HepG2 (cell line): Measurements from ENCODE around the gene FHIT. TPM values are rescaled to one million over a fixed set of nuclear protein-coding genes. Genes with fewer than 3 reads are reported as not detected.

ENCODE experiments used
- ATAC-seq: fragments of 200-7000 bp; cut with Tn5 transposase; 3 replicates; pipeline ENCODE4 v1.9.1; 2020; ENCODE audit warnings: mild to moderate bottlenecking, moderate library complexity
- BruUV-seq: library from RNA; stranded (reverse); fragments of 400-500 nt; replicated peaks from 2 replicates; lab custom pipeline; 2021; lab: Mats Ljungman, UMichigan
- CTCF ChIA-PET: fragments of 300-600 bp; formaldehyde crosslinking; extraction: SDS; loops from one replicate; lab custom pipeline; 2021; ENCODE audit warnings: low total read pairs, inconsistent platforms, low intra/inter-chr PET ratio; lab: Yijun Ruan, JAX
- POLR2A ChIA-PET: fragments of 350-600 bp; sonication (Branson Sonifier 250); formaldehyde crosslinking; loops from one replicate; lab custom pipeline; 2020; ENCODE audit warnings: antibody characterized with exemption, inconsistent platforms; lab: Yijun Ruan, JAX
- DNase-seq: peaks from one replicate; pipeline ENCODE4 v3.0.0-alpha.2; 2015; ENCODE audit warnings: low spot score
- FAIRE-seq: peaks from 3 replicates; lab custom pipeline; 2011; peaks lifted over from hg19 to GRCh38; lab: Jason Lieb, UNC
- H2AFZ ChIP-seq: one replicate; pipeline ENCODE4 v1.6.1; 2011; ENCODE audit warnings: low read length, inconsistent platforms
- H3K27ac ChIP-seq: fragments of 300-600 bp; 3 replicates; pipeline ENCODE4 v1.8.0; 2011; ENCODE audit warnings: mixed run types, mild to moderate bottlenecking, mixed read lengths, low read length, inconsistent platforms; ENCODE audit not compliant: insufficient read depth; ENCODE audit errors: extremely low read length
- H3K27me3 ChIP-seq, 2 experiments: fragments of 200-600 bp in 1 of 2; 2 replicates in 1 of 2; 3 replicates in 1 of 2; pipeline versions ENCODE4 v1.6.0 to v1.8.0; 2011; ENCODE audit warnings: low read length in 2 of 2, mild to moderate bottlenecking in 2 of 2, moderate library complexity in 2 of 2, inconsistent platforms in 1 of 2; ENCODE audit not compliant: insufficient read depth in 2 of 2, control insufficient read depth in 1 of 2
- H3K36me3 ChIP-seq, 2 experiments: fragments of 200-600 bp in 1 of 2; replicated peaks in 1 of 2; 2 replicates in 1 of 2; 3 replicates in 1 of 2; pipeline versions ENCODE4 v1.5.1 to v1.8.0; 2011; ENCODE audit warnings: low read length in 2 of 2, inconsistent platforms in 1 of 2; ENCODE audit not compliant: insufficient read depth in 2 of 2, control insufficient read depth in 1 of 2
- H3K4me1 ChIP-seq: 2 replicates; pipeline ENCODE4 v1.5.1; 2012; ENCODE audit warnings: low read length, inconsistent platforms; ENCODE audit not compliant: insufficient read depth
- H3K4me2 ChIP-seq: 2 replicates; pipeline ENCODE4 v1.6.0; 2011; ENCODE audit warnings: low read depth, low read length, inconsistent platforms
- H3K4me3 ChIP-seq, 3 experiments: fragments of 200-600 bp in 1 of 3; sonication (generic), shearing (Covaris generic) in 1 of 3; replicated peaks in 1 of 3; 2 replicates each; pipeline ENCODE4 v1.5.1; 2011 to 2016; ENCODE audit warnings: low read length in 3 of 3, inconsistent platforms in 2 of 3, low read depth in 2 of 3, mild to moderate bottlenecking in 2 of 3, control low read depth in 1 of 3, mixed read lengths in 1 of 3; ENCODE audit not compliant: insufficient read depth in 1 of 3
- H3K79me2 ChIP-seq: one replicate; pipeline ENCODE4 v1.6.1; 2011; ENCODE audit warnings: low read length, inconsistent platforms; ENCODE audit not compliant: insufficient read depth
- H3K9ac ChIP-seq: 2 replicates; pipeline ENCODE4 v1.6.0; 2011; ENCODE audit warnings: mild to moderate bottlenecking, low read depth, low read length, inconsistent platforms; ENCODE audit not compliant: insufficient read depth
- H3K9me3 ChIP-seq: 2 replicates; pipeline ENCODE4 v1.5.1; 2012; ENCODE audit warnings: mild to moderate bottlenecking, low read length
- H4K20me1 ChIP-seq: 2 replicates; pipeline ENCODE4 v1.6.0; 2011; ENCODE audit warnings: inconsistent platforms, mild to moderate bottlenecking, low read length, moderate library complexity; ENCODE audit not compliant: insufficient read depth
- ATF1 ChIP-seq: IDR thresholded peaks from 2 replicates; pipeline ENCODE4 v1.6.1; 2016; ENCODE audit warnings: mild to moderate bottlenecking, control low read depth
- FOXP1 ChIP-seq, 2 experiments: fragments of 450-650 bp in 1 of 2; IDR thresholded peaks; 2 replicates each; pipeline ENCODE4 v1.6.1; 2017 to 2018; ENCODE audit warnings: antibody characterized with exemption in 1 of 2
- JUN ChIP-seq: sonication (generic); formaldehyde crosslinking; IDR thresholded peaks from 2 replicates; pipeline ENCODE4 v1.4.0; 2020; ENCODE audit warnings: mild to moderate bottlenecking, missing genetic modification reagents
- MAF1 ChIP-seq: sonication (generic); formaldehyde crosslinking; IDR thresholded peaks from 2 replicates; pipeline ENCODE4 v1.5.0; 2020; ENCODE audit warnings: missing genetic modification reagents, borderline replicate concordance
- MBNL3 ChIP-seq: fragments of 250-450 bp; sonication (Bioruptor Pico); conservative IDR thresholded peaks from 2 replicates; pipeline ENCODE4 v1.8.0; 2022; ENCODE audit warnings: mild to moderate bottlenecking, inconsistent platforms
- NFE2L1 ChIP-seq: sonication (generic); formaldehyde crosslinking; IDR thresholded peaks from 2 replicates; pipeline ENCODE4 v1.4.0; 2020; ENCODE audit warnings: missing genetic modification reagents, mild to moderate bottlenecking, borderline replicate concordance
- PBX3 ChIP-seq: sonication (generic); formaldehyde crosslinking; IDR thresholded peaks from 2 replicates; pipeline ENCODE4 v1.8.1; 2023; ENCODE audit warnings: missing genetic modification reagents, inconsistent platforms, borderline replicate concordance
- POGK ChIP-seq: sonication (generic); formaldehyde crosslinking; conservative IDR thresholded peaks from 2 replicates; pipeline ENCODE4 v1.8.0; 2022; ENCODE audit warnings: mild to moderate bottlenecking, moderate library complexity, missing genetic modification reagents
- SIN3A ChIP-seq: IDR thresholded peaks from 2 replicates; pipeline ENCODE4 v1.6.1; 2011; ENCODE audit warnings: low read depth, mild to moderate bottlenecking, control low read depth, low read length, borderline replicate concordance
- SIX4 ChIP-seq: sonication (generic); formaldehyde crosslinking; IDR thresholded peaks from 2 replicates; pipeline ENCODE4 v1.4.0; 2020; ENCODE audit warnings: missing genetic modification reagents
- SMARCE1 ChIP-seq: fragments of 450-650 bp; IDR thresholded peaks from 2 replicates; pipeline ENCODE4 v1.6.1; 2017; ENCODE audit warnings: borderline replicate concordance
- SNAPC2 ChIP-seq: sonication (generic); formaldehyde crosslinking; IDR thresholded peaks from 2 replicates; pipeline ENCODE4 v1.8.1; 2022; ENCODE audit warnings: mild to moderate bottlenecking, missing genetic modification reagents
- SUZ12 ChIP-seq: fragments of 150-350 bp; IDR thresholded peaks from 2 replicates; pipeline ENCODE4 v1.6.1; 2014; ENCODE audit warnings: low read depth, low read length
- ZC3H4 ChIP-seq: sonication (generic); formaldehyde crosslinking; IDR thresholded peaks from 2 replicates; pipeline ENCODE4 v1.4.0; 2020; ENCODE audit warnings: missing genetic modification reagents, borderline replicate concordance
- ZNF12 ChIP-seq: sonication (generic); formaldehyde crosslinking; IDR thresholded peaks from 2 replicates; pipeline ENCODE4 v1.5.0; 2020; ENCODE audit warnings: missing genetic modification reagents
- ZNF326 ChIP-seq: sonication (generic); formaldehyde crosslinking; IDR thresholded peaks from 2 replicates; pipeline ENCODE4 v1.4.0; 2020; ENCODE audit warnings: missing genetic modification reagents, borderline replicate concordance
- ZNF546 ChIP-seq: sonication (generic); formaldehyde crosslinking; conservative IDR thresholded peaks from 2 replicates; pipeline ENCODE4 v1.8.1; 2023; ENCODE audit warnings: mild to moderate bottlenecking, missing genetic modification reagents
- ZNF597 ChIP-seq: sonication (generic); formaldehyde crosslinking; IDR thresholded peaks from 2 replicates; pipeline ENCODE4 v1.5.0; 2020; ENCODE audit warnings: missing genetic modification reagents
- ZNF782 ChIP-seq: sonication (generic); formaldehyde crosslinking; IDR thresholded peaks from 2 replicates; pipeline ENCODE4 v1.4.0; 2020; ENCODE audit warnings: missing genetic modification reagents, mild to moderate bottlenecking, borderline replicate concordance
- ZNF878 ChIP-seq: sonication (generic); formaldehyde crosslinking; IDR thresholded peaks from 2 replicates; pipeline ENCODE4 v1.8.1; 2023; ENCODE audit warnings: mild to moderate bottlenecking, missing genetic modification reagents, moderate library complexity
- WGBS: methylation state at CpG from one replicate; pipeline ENCODE4 v1.1.6; 2017; ENCODE audit warnings: low lambda C conversion rate; 5-methylcytosine and 5-hydroxymethylcytosine counted together
- in situ Hi-C: cut with HindIII; loops from 2 replicates; pipeline ENCODE4 v1.10.0; 2017; ENCODE audit warnings: low pct_unique_long_range_greater_than_20kb; ENCODE audit not compliant: extremely low pct_ligation_motif_present
- intact Hi-C: fragments of 100-400 bp; cut with micrococcal nuclease; formaldehyde crosslinking; loops from one replicate; pipeline ENCODE4 v1.10.0; 2022; ENCODE audit not compliant: unreplicated experiment
- polyA plus RNA-seq, 8 experiments: library from polyadenylated mRNA; depleted of rRNA in 3 of 8; stranded (reverse) in 7 of 8; unstranded in 1 of 8; fragments of >200 nt; fragmentation: Illumina TruSeq in 4 of 8; extraction: Trizol in 4 of 8; gene quantifications; 2 replicates each; pipeline versions ENCODE4 v1.2.1 to v1.2.3, GENCODE V29; 2011 to 2016; ENCODE audit warnings: low read depth in 4 of 8, missing spikeins in 1 of 8, mixed read lengths in 1 of 8; ENCODE audit not compliant: insufficient read depth in 1 of 8
- total RNA-seq, 5 experiments: library from RNA; depleted of rRNA; stranded (reverse); fragments of >200 nt; fragmentation: Illumina TruSeq; extraction: Trizol; gene quantifications; 2 replicates each; pipeline ENCODE4 v1.2.3, GENCODE V29; 2016; ENCODE audit warnings: low read depth in 1 of 5

Gene FHIT
- total and polyA plus RNA-seq, 2 of the 13 experiments (the other 11 are each of a cell fraction or from before 2014, with no cell fraction given) = 4.0 to 4.6 TPM

DNA sequence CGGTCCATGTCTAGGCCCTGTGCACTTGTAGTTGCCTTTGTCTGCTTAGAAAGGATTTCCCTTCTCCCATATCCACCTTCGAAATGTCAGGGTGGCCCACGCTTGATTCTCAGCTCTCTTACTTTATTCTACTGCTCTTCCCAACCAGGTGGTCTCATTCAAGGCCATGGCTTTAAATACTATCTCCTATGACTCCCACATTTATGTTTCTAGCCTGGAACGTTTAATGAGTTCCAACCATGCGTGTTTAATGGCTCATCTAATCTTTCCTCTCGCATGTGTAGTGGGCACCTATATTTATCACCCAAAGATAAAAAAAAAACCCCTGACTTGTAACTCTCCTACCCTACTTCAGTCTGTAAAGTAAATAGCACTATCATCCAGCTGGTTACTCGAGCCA is 1474.2 kb downstream of the FHIT start:
- Histone ChIP-seq H3K27ac (no peak overlapping the region), H3K9me3 (no peaks in the 10 kb centered on the region), H3K4me3 (no peak overlapping the region), H3K36me3 (no peaks in the 10 kb centered on the region), H3K9ac (no peak overlapping the region), H4K20me1 (no peaks in the 10 kb centered on the region), H3K27me3 (peaks cover 0 to 3% of the 10 kb centered on the region in 2 experiments; a peak in 1 of 5 replicates), H3K4me1 (no peaks in the 10 kb centered on the region), H3K4me2 (no peak overlapping the region), H2AFZ (no peak overlapping the region), H3K79me2 (no peaks in the 10 kb centered on the region)
- no TSS peak for BruUV-seq
- WGBS = 29% methylated on average over 7 of the region's 7 CpGs
- FAIRE-seq (no peak), DNase-seq (no peak), ATAC-seq (no peak)
- intact Hi-C loops = no loop called here
- ChIA-PET CTCF (no interaction called here), POLR2A (no interaction called here)
- no peak for TF ChIP-seq FOXP1 (IDR thresholded peaks at IDR 0.05)
- no peak for TF ChIP-seq FOXP1 (CRISPR knock-in tag; IDR thresholded peaks at IDR 0.05)
- TF ChIP-seq JUN (CRISPR knock-in tag) = no peak
- no peak for TF ChIP-seq PBX3 (CRISPR knock-in tag)
- no peak for TF ChIP-seq NFE2L1 (CRISPR knock-in tag)
- no peak for TF ChIP-seq ZNF326 (CRISPR knock-in tag)
- TF ChIP-seq POGK = no peak
- no peak for TF ChIP-seq MAF1 (CRISPR knock-in tag)
- TF ChIP-seq ZNF878 (CRISPR knock-in tag) = no peak
- no peak for TF ChIP-seq SIX4
- no peak for TF ChIP-seq SNAPC2
- TF ChIP-seq ZNF546 (CRISPR knock-in tag) = no peak
- no peak for TF ChIP-seq ZC3H4 (CRISPR knock-in tag)
- no peak for TF ChIP-seq ATF1 (CRISPR knock-in tag)
- no peak for TF ChIP-seq ZNF12
- no peak for TF ChIP-seq SUZ12
- no peak for TF ChIP-seq MBNL3
- no peak for TF ChIP-seq ZNF782 (CRISPR knock-in tag)
- TF ChIP-seq ZNF597 (CRISPR knock-in tag) = no peak
- no peak for TF ChIP-seq SMARCE1
- no peak for TF ChIP-seq SIN3A
- in situ Hi-C loops = no loop called here
